NCI-H82 (cell line): ENCODE data around the gene GIMAP1.

Source experiments
- DNase-seq: peaks from one replicate; lab custom pipeline; 2025; lab: John Stamatoyannopoulos, UW

GIMAP1 gene

GRCh38 chr7:150722431-150722931 lies 6.1 kb downstream of the GIMAP1 start:
- DNase-seq: no peak

GRCh38 chr7:150723467-150723866 lies 7.1 kb downstream of the GIMAP1 start:
- no peak for DNase-seq

GRCh38 chr7:150727381-150727780 lies 11.0 kb downstream of the GIMAP1 start:
- DNase-seq: no peak

- DNase-seq: no peak
Observed at GRCh38 chr7:150728011-150728410, 11.6 kb downstream of the GIMAP1 start.

- no peak for DNase-seq
Observed at GRCh38 chr7:150728609-150729008, 12.2 kb downstream of the GIMAP1 start.

- no peak for DNase-seq
Observed at GRCh38 chr7:150731916-150732315, 15.5 kb downstream of the GIMAP1 start.

- DNase-seq: no peak
Observed at GRCh38 chr7:150732786-150733481, 16.5 kb downstream of the GIMAP1 start.

- DNase-seq: no peak
Observed at GRCh38 chr7:150733482-150734095, 17.2 kb downstream of the GIMAP1 start.

GRCh38 chr7:150734254-150734653 lies 17.8 kb downstream of the GIMAP1 start:
- DNase-seq: no peak

- no peak for DNase-seq
Observed at GRCh38 chr7:150735596-150736358, 19.4 kb downstream of the GIMAP1 start.

GRCh38 chr7:150736864-150737263 lies 20.5 kb downstream of the GIMAP1 start:
- DNase-seq: no peak

GRCh38 chr7:150737265-150738055 lies 21.0 kb downstream of the GIMAP1 start, which contains the start of gene GIMAP5:
Gene GIMAP5 (plus strand): TSS chr7:150737418. CDS start chr7:150740885, 3,467 bp downstream.
- DNase-seq: no peak

GRCh38 chr7:150738092-150738491 lies 21.7 kb downstream of the GIMAP1 start:
- no peak for DNase-seq

GRCh38 chr7:150738591-150739001 lies 22.2 kb downstream of the GIMAP1 start:
- DNase-seq: no peak

- DNase-seq: no peak
Observed at GRCh38 chr7:150739033-150739432, 22.6 kb downstream of the GIMAP1 start.

- DNase-seq: no peak
Observed at GRCh38 chr7:150740053-150740452, 23.6 kb downstream of the GIMAP1 start.

GRCh38 chr7:150742286-150742968 lies 26.0 kb downstream of the GIMAP1 start:
- no peak for DNase-seq

- DNase-seq: no peak
Observed at GRCh38 chr7:150744041-150744656, 27.7 kb downstream of the GIMAP1 start.

GRCh38 chr7:150745086-150745485 lies 28.7 kb downstream of the GIMAP1 start:
- no peak for DNase-seq

- no peak for DNase-seq
Observed at GRCh38 chr7:150745876-150746275, 29.5 kb downstream of the GIMAP1 start.

- DNase-seq: no peak
Observed at GRCh38 chr7:150746921-150747320, 30.5 kb downstream of the GIMAP1 start.
